OCI-LY3 (cell line): ENCODE measurements around the gene FOXD2.

Experiments used
- H2AFZ ChIP-seq: fragments of 200-600, 300-600 bp; shearing (Covaris generic); 2 replicates; pipeline ENCODE4 v1.6.0; 2014; ENCODE audit warnings: antibody characterized with exemption, low read depth, low read length
- H3K27ac ChIP-seq: fragments of 200-600, 300-600 bp; sonication (generic); 2 replicates; pipeline ENCODE4 v1.5.1; 2014; ENCODE audit warnings: mild to moderate bottlenecking, low read length, moderate library complexity, mixed read lengths
- H3K27me3 ChIP-seq: fragments of 200-600, 300-600 bp; sonication (generic); 2 replicates; pipeline ENCODE4 v1.6.1; 2014; ENCODE audit warnings: low read depth, low read length, mixed read lengths
- H3K36me3 ChIP-seq: fragments of 200-600, 300-600 bp; sonication (generic); replicated peaks from 2 replicates; pipeline ENCODE3; 2014; ENCODE audit warnings: low read depth, low read length, mixed read lengths
- H3K4me1 ChIP-seq: fragments of 300-600, 200-600 bp; sonication (generic); 2 replicates; pipeline ENCODE4 v1.6.1; 2014; ENCODE audit warnings: low read length, mixed read lengths
- H3K4me2 ChIP-seq: fragments of 200-600, 300-600 bp; sonication (generic); 2 replicates; pipeline ENCODE4 v1.6.1; 2014; ENCODE audit warnings: low read length, mixed read lengths
- H3K4me3 ChIP-seq: fragments of 300-600, 200-600 bp; sonication (generic); 2 replicates; pipeline ENCODE4 v1.5.1; 2014; ENCODE audit warnings: antibody characterized with exemption, mild to moderate bottlenecking, low read length, moderate library complexity
- H3K79me2 ChIP-seq: fragments of 300-600, 200-600 bp; shearing (Covaris generic); 2 replicates; pipeline ENCODE4 v1.6.1; 2014; ENCODE audit warnings: mild to moderate bottlenecking, low read length, mixed read lengths
- H3K9ac ChIP-seq: fragments of 300-600, 200-600 bp; shearing (Covaris generic); 2 replicates; pipeline ENCODE4 v1.6.0; 2014; ENCODE audit warnings: mild to moderate bottlenecking, low read length, moderate library complexity
- H3K9me3 ChIP-seq: fragments of 200-600, 300-600 bp; shearing (Covaris generic); 2 replicates; pipeline ENCODE4 v1.6.1; 2014; ENCODE audit warnings: low read length, mixed read lengths; ENCODE audit not compliant: insufficient read depth
- H4K20me1 ChIP-seq: fragments of 200-600, 300-600 bp; sonication (generic); 2 replicates; pipeline ENCODE4 v1.6.1; 2016; ENCODE audit warnings: low read length, mixed read lengths; ENCODE audit not compliant: insufficient read depth
- CTCF ChIP-seq: fragments of 200-600, 300-600 bp; sonication (generic); IDR thresholded peaks from 2 replicates; pipeline ENCODE4 v1.5.1; 2014; ENCODE audit warnings: antibody characterized with exemption, low read length, low read depth
- EZH2phosphoT487 ChIP-seq: fragments of 200-600 bp; shearing (Covaris generic); IDR thresholded peaks from 2 replicates; pipeline ENCODE4 v1.6.1; 2018; ENCODE audit warnings: antibody characterized with exemption, mixed run types, low read depth

FOXD2 gene

GRCh38 chr1:47474278-47475193 is 36.7 kb downstream of the FOXD2 start:
- no peak for TF ChIP-seq EZH2phosphoT487
- TF ChIP-seq CTCF = no peak

GRCh38 chr1:47477595-47478080 is 39.8 kb downstream of the FOXD2 start:
- Histone ChIP-seq H3K4me2 (no peak overlapping the region), H3K79me2 (no peaks in the 10 kb centered on the region), H3K4me3 (no peak overlapping the region), H3K27me3 (0 out of 2 replicates have a peak, but pooled peaks cover 3% of the 10 kb centered on the region), H4K20me1 (no peaks in the 10 kb centered on the region), H3K9ac (no peak overlapping the region), H3K9me3 (no peaks in the 10 kb centered on the region), H3K36me3 (no peaks in the 10 kb centered on the region), H3K27ac (no peak overlapping the region), H3K4me1 (no peaks in the 10 kb centered on the region), H2AFZ (no peak overlapping the region)
- TF ChIP-seq EZH2phosphoT487 (no peak), CTCF (no peak)

More at GRCh38 chr1:47474278-47475193, 36.7 kb downstream of the FOXD2 start:
- Histone ChIP-seq H3K4me3 (no peak overlapping the region), H3K9ac (no peak overlapping the region), H4K20me1 (no peaks in the 10 kb centered on the region), H3K4me1 (no peaks in the 10 kb centered on the region), H3K36me3 (no peaks in the 10 kb centered on the region), H3K4me2 (no peak overlapping the region), H3K79me2 (no peaks in the 10 kb centered on the region), H3K27ac (no peak overlapping the region), H3K27me3 (no peaks in the 10 kb centered on the region), H3K9me3 (no peaks in the 10 kb centered on the region), H2AFZ (no peak overlapping the region)

GRCh38 chr1:47478090-47478489 is 40.2 kb downstream of the FOXD2 start:
- Histone ChIP-seq H3K9ac (no peak overlapping the region), H2AFZ (no peak overlapping the region)

More at GRCh38 chr1:47478090-47478489, 40.2 kb downstream of the FOXD2 start:
- no peak overlapping the region for H3K4me2 ChIP-seq
- TF ChIP-seq CTCF (no peak), EZH2phosphoT487 (no peak)
- 0 out of 2 replicates have a peak, but pooled peaks cover 3% of the 10 kb centered on the region for H3K27me3 ChIP-seq
- H3K36me3 ChIP-seq = no peaks in the 10 kb centered on the region
- no peaks in the 10 kb centered on the region for H3K9me3 ChIP-seq
- H3K4me1 ChIP-seq = no peaks in the 10 kb centered on the region
- H3K79me2 ChIP-seq = no peaks in the 10 kb centered on the region
- no peak overlapping the region for H3K27ac ChIP-seq
- no peaks in the 10 kb centered on the region for H4K20me1 ChIP-seq
- no peak overlapping the region for H3K4me3 ChIP-seq
